DOHH2 (cell line): ENCODE data around the gene BRINP1.

Source experiments
- H3F3A ChIP-seq: fragments of 200-600 bp; sonication (generic), shearing (Covaris generic); 2 replicates; pipeline ENCODE4 v1.6.0; 2016; ENCODE audit warnings: antibody characterized with exemption, mild to moderate bottlenecking; ENCODE audit not compliant: control insufficient read depth, insufficient read depth
- H3K27ac ChIP-seq: fragments of 200-600 bp; sonication (generic); 2 replicates; pipeline ENCODE4 v1.5.1; 2014; ENCODE audit warnings: low read depth, mild to moderate bottlenecking, low read length, moderate library complexity
- H3K27me3 ChIP-seq: fragments of 200-600 bp; sonication (generic); 2 replicates; pipeline ENCODE4 v1.6.1; 2014; ENCODE audit warnings: mild to moderate bottlenecking, low read length, mixed read lengths; ENCODE audit not compliant: control insufficient read depth
- H3K36me3 ChIP-seq: fragments of 200-600 bp; sonication (generic); 2 replicates; pipeline ENCODE4 v1.6.1; 2014; ENCODE audit warnings: mild to moderate bottlenecking, low read length, moderate library complexity, mixed read lengths; ENCODE audit not compliant: control insufficient read depth
- H3K4me1 ChIP-seq: fragments of 200-600 bp; sonication (generic); 2 replicates; pipeline ENCODE4 v1.6.1; 2014; ENCODE audit warnings: mild to moderate bottlenecking, low read length, mixed read lengths; ENCODE audit not compliant: control insufficient read depth
- H3K4me2 ChIP-seq: fragments of 200-600 bp; sonication (generic); 2 replicates; pipeline ENCODE4 v1.6.0; 2014; ENCODE audit warnings: mild to moderate bottlenecking, low read length, moderate library complexity
- H3K4me3 ChIP-seq: fragments of 200-600 bp; sonication (generic); 2 replicates; pipeline ENCODE4 v1.5.1; 2014; ENCODE audit warnings: mild to moderate bottlenecking, low read length, mixed read lengths
- H3K79me2 ChIP-seq: fragments of 200-600 bp; sonication (generic); 2 replicates; pipeline ENCODE4 v1.6.1; 2014; ENCODE audit warnings: mild to moderate bottlenecking, low read length, mixed read lengths; ENCODE audit not compliant: control insufficient read depth
- H3K9me2 ChIP-seq: fragments of 200-600 bp; sonication (generic); replicated peaks from 2 replicates; pipeline ENCODE4 v1.6.1; 2014; ENCODE audit warnings: mild to moderate bottlenecking, low read length, mixed read lengths; ENCODE audit not compliant: control insufficient read depth
- H3K9me3 ChIP-seq: fragments of 200-600 bp; sonication (generic); 2 replicates; pipeline ENCODE4 v1.6.1; 2014; ENCODE audit warnings: antibody characterized with exemption, low read length, mixed read lengths; ENCODE audit not compliant: control insufficient read depth, insufficient read depth
- H4K20me1 ChIP-seq: fragments of 200-600 bp; sonication (generic); 2 replicates; pipeline ENCODE4 v1.6.0; 2014; ENCODE audit warnings: low read depth, mild to moderate bottlenecking, antibody characterized with exemption, low read length, moderate library complexity; ENCODE audit not compliant: control insufficient read depth, insufficient read depth
- EZH2phosphoT487 ChIP-seq: fragments of 200-600 bp; sonication (generic); IDR thresholded peaks from 2 replicates; pipeline ENCODE4 v1.6.1; 2017; ENCODE audit warnings: borderline replicate concordance, mild to moderate bottlenecking, antibody characterized with exemption, low read length, moderate library complexity, mixed read lengths
- TF ChIP-seq, protein P1 (sequence below): fragments of 200-600 bp; sonication (generic); IDR thresholded peaks from one replicate; pipeline ENCODE4 v1.5.1; 2014; ENCODE audit warnings: antibody characterized with exemption, mild to moderate bottlenecking, low read depth, low read length; ENCODE audit not compliant: poor library complexity, severe bottlenecking

The BRINP1 gene

GRCh38 chr9:119272500-119273211 is 96.6 kb downstream of the BRINP1 start:
- Histone ChIP-seq H3K27me3 (no peaks in the 10 kb centered on the region), H3K9me3 (no peaks in the 10 kb centered on the region), H3K4me2 (no peak overlapping the region), H3K79me2 (no peaks in the 10 kb centered on the region), H4K20me1 (no peaks in the 10 kb centered on the region), H3K4me3 (no peak overlapping the region), H3K4me1 (no peaks in the 10 kb centered on the region), H3K9me2 (no peaks in the 10 kb centered on the region), H3K27ac (no peak overlapping the region), H3K36me3 (no peaks in the 10 kb centered on the region), H3F3A (no peaks in the 10 kb centered on the region)
- TF ChIP-seq, protein P1, sequence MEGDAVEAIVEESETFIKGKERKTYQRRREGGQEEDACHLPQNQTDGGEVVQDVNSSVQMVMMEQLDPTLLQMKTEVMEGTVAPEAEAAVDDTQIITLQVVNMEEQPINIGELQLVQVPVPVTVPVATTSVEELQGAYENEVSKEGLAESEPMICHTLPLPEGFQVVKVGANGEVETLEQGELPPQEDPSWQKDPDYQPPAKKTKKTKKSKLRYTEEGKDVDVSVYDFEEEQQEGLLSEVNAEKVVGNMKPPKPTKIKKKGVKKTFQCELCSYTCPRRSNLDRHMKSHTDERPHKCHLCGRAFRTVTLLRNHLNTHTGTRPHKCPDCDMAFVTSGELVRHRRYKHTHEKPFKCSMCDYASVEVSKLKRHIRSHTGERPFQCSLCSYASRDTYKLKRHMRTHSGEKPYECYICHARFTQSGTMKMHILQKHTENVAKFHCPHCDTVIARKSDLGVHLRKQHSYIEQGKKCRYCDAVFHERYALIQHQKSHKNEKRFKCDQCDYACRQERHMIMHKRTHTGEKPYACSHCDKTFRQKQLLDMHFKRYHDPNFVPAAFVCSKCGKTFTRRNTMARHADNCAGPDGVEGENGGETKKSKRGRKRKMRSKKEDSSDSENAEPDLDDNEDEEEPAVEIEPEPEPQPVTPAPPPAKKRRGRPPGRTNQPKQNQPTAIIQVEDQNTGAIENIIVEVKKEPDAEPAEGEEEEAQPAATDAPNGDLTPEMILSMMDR = no peak
- no peak for TF ChIP-seq EZH2phosphoT487

DNA sequence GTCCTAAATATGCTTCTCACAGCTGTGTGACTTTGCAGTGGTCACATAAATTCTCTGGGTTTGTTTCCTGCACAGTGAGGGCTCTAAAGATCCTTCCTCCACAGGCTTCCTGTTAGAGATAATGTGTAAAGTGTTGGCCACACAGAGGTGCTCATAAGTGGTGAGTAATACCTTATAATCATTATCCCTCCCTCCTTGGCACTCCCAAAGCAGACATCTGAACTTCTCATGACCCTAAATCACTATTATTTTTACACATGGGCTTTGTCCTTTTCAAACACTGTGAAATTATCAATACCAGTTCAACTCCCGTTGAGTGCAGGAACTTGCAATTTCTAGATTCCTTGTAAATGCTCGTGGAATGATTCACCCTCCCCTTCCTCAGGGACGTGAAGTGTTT is 100.2 kb downstream of the BRINP1 start:
- H3K9me2 ChIP-seq = no peaks in the 10 kb centered on the region
- H4K20me1 ChIP-seq = no peaks in the 10 kb centered on the region
- H3K9me3 ChIP-seq = no peaks in the 10 kb centered on the region
- no peak overlapping the region for H3K27ac ChIP-seq
- no peak for TF ChIP-seq EZH2phosphoT487
- TF ChIP-seq, protein P1 = no peak
- no peak overlapping the region for H3K4me3 ChIP-seq
- H3K36me3 ChIP-seq = no peaks in the 10 kb centered on the region
- H3F3A ChIP-seq = no peaks in the 10 kb centered on the region
- no peaks in the 10 kb centered on the region for H3K79me2 ChIP-seq
- no peaks in the 10 kb centered on the region for H3K4me1 ChIP-seq
- no peaks in the 10 kb centered on the region for H3K27me3 ChIP-seq
- H3K4me2 ChIP-seq = no peak overlapping the region

- TF ChIP-seq, protein P1 = no peak
- TF ChIP-seq EZH2phosphoT487 = no peak
- H3K79me2 ChIP-seq = no peaks in the 10 kb centered on the region
- no peaks in the 10 kb centered on the region for H3F3A ChIP-seq
- H3K36me3 ChIP-seq = no peaks in the 10 kb centered on the region
- no peaks in the 10 kb centered on the region for H3K27me3 ChIP-seq
- H3K4me1 ChIP-seq = no peaks in the 10 kb centered on the region
- no peak overlapping the region for H3K4me2 ChIP-seq
- H3K9me2 ChIP-seq = no peaks in the 10 kb centered on the region
- H4K20me1 ChIP-seq = no peaks in the 10 kb centered on the region
- no peak overlapping the region for H3K27ac ChIP-seq
- no peaks in the 10 kb centered on the region for H3K9me3 ChIP-seq
- no peak overlapping the region for H3K4me3 ChIP-seq
Observed at GRCh38 chr9:119264165-119264564, 105.1 kb downstream of the BRINP1 start.
